ENCODE data around the gene SLC49A4.

SLC49A4 gene

DNA sequence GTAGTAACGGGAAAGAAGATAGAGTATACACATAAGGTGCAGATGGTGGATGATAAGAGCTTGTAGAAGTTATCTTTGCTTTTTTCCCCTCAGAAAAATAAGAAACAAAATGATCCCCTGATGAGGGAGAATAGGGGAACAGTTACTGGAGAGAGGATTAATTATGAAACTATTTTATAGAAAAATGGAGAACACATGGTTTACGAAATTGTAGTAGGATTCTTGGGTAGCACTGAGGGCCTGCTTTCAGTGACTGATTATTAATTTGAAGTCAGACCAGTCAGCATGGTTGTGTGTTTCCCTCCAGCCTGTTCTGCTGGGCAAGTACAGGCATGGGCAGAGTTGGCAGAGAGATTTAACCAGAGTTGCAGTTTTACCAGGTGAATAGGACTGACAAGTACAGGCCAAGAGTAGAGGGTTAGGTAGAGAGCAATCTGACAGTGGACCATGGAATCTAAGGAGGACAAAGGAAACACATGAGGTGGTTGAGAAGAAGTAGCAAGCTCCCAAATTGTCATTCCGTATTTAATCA is 5.9 kb downstream of the SLC49A4 start:
- H3K9me3 ChIP-seq (ENCODE audit: control insufficient read depth, low read length), result no peaks in the 10 kb centered on the region
- no peak overlapping the region for H3K27ac ChIP-seq (ENCODE audit: low read length, poor library complexity, severe bottlenecking)
- H3K4me3 ChIP-seq (ENCODE audit: insufficient read depth in 1 of 2, low read depth in 1 of 2, low read length in 2 of 2), result no peak overlapping the region
- no peak overlapping the region for H3K4ac ChIP-seq (ENCODE audit: low read depth in 1 of 2, low read length in 2 of 2)
- DNase-seq, result no peak
- H3K23ac ChIP-seq (ENCODE audit: low read length in 2 of 2), result no peak overlapping the region
- no peak overlapping the region for H3K18ac ChIP-seq (ENCODE audit: low read depth in 1 of 2, low read length in 2 of 2)
- WGBS, result 98% methylated on average over 3 of the region's 3 CpGs
- no peaks in the 10 kb centered on the region for H3K36me3 ChIP-seq (ENCODE audit: control insufficient read depth in 1 of 2, insufficient read depth in 2 of 2, low read depth in 1 of 2, low read length in 2 of 2)
- H2AK5ac ChIP-seq (ENCODE audit: low read length, severe bottlenecking), result no peak overlapping the region
- H3K14ac ChIP-seq (ENCODE audit: low read length in 2 of 2), result no peak overlapping the region
- H2BK120ac ChIP-seq (ENCODE audit: low read depth, low read length), result no peak overlapping the region
- no peak overlapping the region for H4K91ac ChIP-seq (ENCODE audit: low read length)
- H3K27me3 ChIP-seq (ENCODE audit: control insufficient read depth in 1 of 2, insufficient read depth in 1 of 2, low read length in 2 of 2), result no peaks in the 10 kb centered on the region
- no peak overlapping the region for H2BK5ac ChIP-seq (ENCODE audit: low read depth, low read length, poor library complexity, severe bottlenecking)
- no peak overlapping the region for H3K4me2 ChIP-seq (ENCODE audit: low read length, poor library complexity, severe bottlenecking)
- H2BK15ac ChIP-seq (ENCODE audit: low read depth, poor library complexity, severe bottlenecking), result no peak overlapping the region
- no peak overlapping the region for H3K9ac ChIP-seq (ENCODE audit: low read length)
- H3K4me1 ChIP-seq (ENCODE audit: control insufficient read depth, insufficient read depth, low read depth, low read length), result peaks cover 3% of the 10 kb centered on the region
- H2AFZ ChIP-seq (ENCODE audit: low read depth, low read length), result no peak overlapping the region
- H3K79me1 ChIP-seq (replicated peaks; ENCODE audit: low read length, poor library complexity, severe bottlenecking), result peaks cover 36% of the 10 kb centered on the region
- no peak overlapping the region for H2BK12ac ChIP-seq (ENCODE audit: low read length in 2 of 2)
- H4K8ac ChIP-seq (ENCODE audit: low read length), result no peak overlapping the region

GRCh38 chr3:122802323-122802722 is 7.5 kb downstream of the SLC49A4 start:
- Histone ChIP-seq H2BK5ac (ENCODE audit: low read depth, low read length, poor library complexity, severe bottlenecking) (no peak overlapping the region), H3K18ac (ENCODE audit: low read depth in 1 of 2, low read length in 2 of 2) (no peak overlapping the region), H2BK120ac (ENCODE audit: low read depth, low read length) (no peak overlapping the region), H4K8ac (ENCODE audit: low read length) (no peak overlapping the region), H3K36me3 (ENCODE audit: control insufficient read depth in 1 of 2, insufficient read depth in 2 of 2, low read depth in 1 of 2, low read length in 2 of 2) (peaks cover 0 to 2% of the 10 kb centered on the region in 2 experiments), H3K79me1 (replicated peaks; ENCODE audit: low read length, poor library complexity, severe bottlenecking) (peaks cover 32% of the 10 kb centered on the region), H3K4me2 (ENCODE audit: low read length, poor library complexity, severe bottlenecking) (no peak overlapping the region), H2AFZ (ENCODE audit: low read depth, low read length) (no peak overlapping the region), H4K91ac (ENCODE audit: low read length) (no peak overlapping the region), H3K4ac (ENCODE audit: low read depth in 1 of 2, low read length in 2 of 2) (no peak overlapping the region), H2BK12ac (ENCODE audit: low read length in 2 of 2) (no peak overlapping the region), H2BK15ac (ENCODE audit: low read depth, poor library complexity, severe bottlenecking) (no peak overlapping the region), H3K27ac (ENCODE audit: low read length, poor library complexity, severe bottlenecking) (no peak overlapping the region), H3K4me3 (ENCODE audit: insufficient read depth in 1 of 2, low read depth in 1 of 2, low read length in 2 of 2) (no peak overlapping the region), H3K14ac (ENCODE audit: low read length in 2 of 2) (no peak overlapping the region), H3K4me1 (ENCODE audit: control insufficient read depth, insufficient read depth, low read depth, low read length) (peaks cover 1% of the 10 kb centered on the region), H3K9ac (ENCODE audit: low read length) (no peak overlapping the region), H2AK5ac (ENCODE audit: low read length, severe bottlenecking) (no peak overlapping the region), H3K23ac (ENCODE audit: low read length in 2 of 2) (no peak overlapping the region), H3K27me3 (ENCODE audit: control insufficient read depth in 1 of 2, insufficient read depth in 1 of 2, low read length in 2 of 2) (no peaks in the 10 kb centered on the region), H3K9me3 (ENCODE audit: control insufficient read depth, low read length) (no peaks in the 10 kb centered on the region)
- DNase-seq, result no peak
- 96% methylated on average over 1 of the region's 1 CpG for WGBS

DNA sequence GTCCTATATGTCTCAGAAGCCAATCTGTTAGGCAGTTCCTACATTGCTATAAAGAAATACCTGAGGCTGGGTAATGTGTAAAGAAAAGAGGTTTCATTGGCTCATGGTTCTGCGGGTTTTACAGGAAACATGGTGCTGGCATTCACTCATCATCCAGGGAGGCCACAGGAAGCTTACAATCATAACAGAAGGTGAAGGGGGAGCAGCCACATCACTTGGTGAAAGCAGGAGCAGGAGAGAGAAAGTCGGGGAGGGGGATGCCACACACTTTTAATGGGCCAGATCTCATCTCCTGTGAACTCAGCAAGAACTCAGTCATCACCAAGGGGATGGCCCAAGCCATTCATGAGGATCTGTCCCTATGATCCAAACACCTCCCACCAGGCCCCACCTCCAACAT is 9.1 kb downstream of the SLC49A4 start:
- 89% methylated on average over 2 of the region's 2 CpGs for WGBS
- Histone ChIP-seq H3K27ac (ENCODE audit: low read length, poor library complexity, severe bottlenecking) (no peak overlapping the region), H3K4me1 (ENCODE audit: control insufficient read depth, insufficient read depth, low read depth, low read length) (no peaks in the 10 kb centered on the region), H2AK5ac (ENCODE audit: low read length, severe bottlenecking) (no peak overlapping the region), H2AFZ (ENCODE audit: low read depth, low read length) (no peak overlapping the region), H4K8ac (ENCODE audit: low read length) (no peak overlapping the region), H3K36me3 (ENCODE audit: control insufficient read depth in 1 of 2, insufficient read depth in 2 of 2, low read depth in 1 of 2, low read length in 2 of 2) (peaks cover 0 to 16% of the 10 kb centered on the region in 2 experiments), H2BK5ac (ENCODE audit: low read depth, low read length, poor library complexity, severe bottlenecking) (no peak overlapping the region), H3K4ac (ENCODE audit: low read depth in 1 of 2, low read length in 2 of 2) (no peak overlapping the region), H3K4me3 (ENCODE audit: insufficient read depth in 1 of 2, low read depth in 1 of 2, low read length in 2 of 2) (no peak overlapping the region), H3K9ac (ENCODE audit: low read length) (no peak overlapping the region), H2BK15ac (ENCODE audit: low read depth, poor library complexity, severe bottlenecking) (no peak overlapping the region), H3K18ac (ENCODE audit: low read depth in 1 of 2, low read length in 2 of 2) (no peak overlapping the region), H2BK120ac (ENCODE audit: low read depth, low read length) (no peak overlapping the region), H3K14ac (ENCODE audit: low read length in 2 of 2) (no peak overlapping the region), H3K4me2 (ENCODE audit: low read length, poor library complexity, severe bottlenecking) (no peak overlapping the region), H3K9me3 (ENCODE audit: control insufficient read depth, low read length) (no peaks in the 10 kb centered on the region), H2BK12ac (ENCODE audit: low read length in 2 of 2) (no peak overlapping the region), H3K79me1 (replicated peaks; ENCODE audit: low read length, poor library complexity, severe bottlenecking) (peaks cover 25% of the 10 kb centered on the region), H3K23ac (ENCODE audit: low read length in 2 of 2) (no peak overlapping the region), H3K27me3 (ENCODE audit: control insufficient read depth in 1 of 2, insufficient read depth in 1 of 2, low read length in 2 of 2) (no peaks in the 10 kb centered on the region), H4K91ac (ENCODE audit: low read length) (no peak overlapping the region)
- DNase-seq, result no peak

DNA sequence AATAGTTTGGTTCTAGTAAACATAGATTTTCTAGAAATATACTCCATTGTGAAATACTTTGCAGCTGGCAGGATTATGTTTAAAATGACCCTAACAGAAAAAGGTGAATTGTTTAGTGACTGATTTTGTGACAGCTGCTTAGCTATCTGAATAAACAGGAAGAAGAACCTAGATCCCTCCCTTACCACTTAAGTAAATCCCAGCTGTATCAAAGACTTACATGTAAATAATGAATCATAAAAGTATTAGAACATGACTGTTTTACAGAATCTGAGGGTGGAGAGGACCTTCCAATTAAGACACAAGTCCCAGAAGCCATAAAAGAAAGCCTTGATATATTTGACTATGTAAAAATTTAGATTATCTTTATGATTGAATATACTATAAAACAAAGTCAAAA is 15.9 kb downstream of the SLC49A4 start:
- H3K27ac ChIP-seq (ENCODE audit: low read length, poor library complexity, severe bottlenecking), result no peak overlapping the region
- H3K79me1 ChIP-seq (replicated peaks; ENCODE audit: low read length, poor library complexity, severe bottlenecking), result peaks cover 2% of the 10 kb centered on the region
- H2AFZ ChIP-seq (ENCODE audit: low read depth, low read length), result no peak overlapping the region
- no peak overlapping the region for H3K23ac ChIP-seq (ENCODE audit: low read length in 2 of 2)
- H2BK5ac ChIP-seq (ENCODE audit: low read depth, low read length, poor library complexity, severe bottlenecking), result no peak overlapping the region
- no peak overlapping the region for H3K4me3 ChIP-seq (ENCODE audit: insufficient read depth in 1 of 2, low read depth in 1 of 2, low read length in 2 of 2)
- no peak for DNase-seq
- no peak overlapping the region for H4K91ac ChIP-seq (ENCODE audit: low read length)
- H2BK15ac ChIP-seq (ENCODE audit: low read depth, poor library complexity, severe bottlenecking), result no peak overlapping the region
- no peaks in the 10 kb centered on the region for H3K9me3 ChIP-seq (ENCODE audit: control insufficient read depth, low read length)
- no peaks in the 10 kb centered on the region for H3K27me3 ChIP-seq (ENCODE audit: control insufficient read depth in 1 of 2, insufficient read depth in 1 of 2, low read length in 2 of 2)
- H4K8ac ChIP-seq (ENCODE audit: low read length), result no peak overlapping the region
- H3K36me3 ChIP-seq (ENCODE audit: control insufficient read depth in 1 of 2, insufficient read depth in 2 of 2, low read depth in 1 of 2, low read length in 2 of 2), result peaks cover 0 to 20% of the 10 kb centered on the region in 2 experiments
- no peak overlapping the region for H3K4me2 ChIP-seq (ENCODE audit: low read length, poor library complexity, severe bottlenecking)
- no peaks in the 10 kb centered on the region for H3K4me1 ChIP-seq (ENCODE audit: control insufficient read depth, insufficient read depth, low read depth, low read length)
- H3K18ac ChIP-seq (ENCODE audit: low read depth in 1 of 2, low read length in 2 of 2), result no peak overlapping the region
- no peak overlapping the region for H3K14ac ChIP-seq (ENCODE audit: low read length in 2 of 2)
- H2BK120ac ChIP-seq (ENCODE audit: low read depth, low read length), result no peak overlapping the region
- no peak overlapping the region for H2BK12ac ChIP-seq (ENCODE audit: low read length in 2 of 2)
- no peak overlapping the region for H2AK5ac ChIP-seq (ENCODE audit: low read length, severe bottlenecking)
- no peak overlapping the region for H3K4ac ChIP-seq (ENCODE audit: low read depth in 1 of 2, low read length in 2 of 2)
- H3K9ac ChIP-seq (ENCODE audit: low read length), result no peak overlapping the region

Measured in mesenchymal stem cell (in vitro differentiated cells and primary cell).